ENCODE data around the gene DNAJC4. TPM values are rescaled to one million over a fixed set of nuclear protein-coding genes. Genes with fewer than 3 reads are reported as not detected.
A peak's percentile ranks its signal among the peaks of the same experiment; 100 is the strongest.

DNAJC4 gene
- total and polyA plus RNA-seq, 9 of the 15 experiments (the other 6 are each of a cell fraction or from before 2014, with no cell fraction given), result 4.0 to 32.6 (median 19.9) TPM

DNA sequence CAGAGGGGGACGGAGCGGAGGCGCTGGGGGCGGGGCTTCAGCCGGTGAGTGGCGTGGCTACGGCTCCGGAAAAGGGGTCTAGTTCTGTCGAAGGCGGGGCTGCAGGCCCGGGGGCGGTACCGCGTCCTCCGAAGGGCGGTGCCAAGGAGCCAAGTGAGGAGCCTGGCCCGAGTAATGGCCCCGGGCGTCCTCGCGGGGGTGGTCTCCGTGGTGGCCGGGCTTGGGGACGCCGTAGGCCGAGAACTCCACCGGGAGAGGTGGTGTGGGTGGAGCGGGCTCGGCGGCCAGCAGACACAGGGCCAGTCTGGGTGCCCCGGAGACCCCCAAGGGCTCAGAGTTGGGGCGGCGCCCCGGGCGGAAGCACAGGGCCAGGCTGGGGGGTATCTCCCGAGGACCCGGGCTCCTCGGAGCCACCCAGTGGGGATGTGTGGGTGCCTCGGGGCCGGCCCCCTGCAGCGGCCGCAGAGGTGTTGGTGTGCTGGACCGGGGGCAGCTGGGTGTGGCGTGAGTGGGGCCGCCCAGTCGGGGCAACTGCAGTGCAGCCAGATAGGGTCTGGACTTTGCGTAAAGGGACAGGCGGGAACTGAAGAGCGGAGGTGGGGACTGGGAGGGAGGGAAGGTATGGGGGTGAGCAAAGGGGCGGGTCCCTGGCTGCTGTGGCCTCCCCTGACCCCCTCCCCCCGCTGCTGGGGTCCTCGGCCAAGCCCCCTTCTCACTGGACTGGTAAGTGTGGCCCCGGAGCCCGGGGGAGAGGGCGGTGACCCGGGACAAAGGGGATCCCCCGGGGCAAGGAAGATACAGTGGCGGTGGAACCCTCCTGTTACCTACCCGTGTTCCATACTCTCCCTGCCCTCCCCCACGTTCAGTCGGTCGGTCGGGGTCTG is 11.4 kb downstream of the DNAJC4 start (continued):
- TF ChIP-seq, protein P1, sequence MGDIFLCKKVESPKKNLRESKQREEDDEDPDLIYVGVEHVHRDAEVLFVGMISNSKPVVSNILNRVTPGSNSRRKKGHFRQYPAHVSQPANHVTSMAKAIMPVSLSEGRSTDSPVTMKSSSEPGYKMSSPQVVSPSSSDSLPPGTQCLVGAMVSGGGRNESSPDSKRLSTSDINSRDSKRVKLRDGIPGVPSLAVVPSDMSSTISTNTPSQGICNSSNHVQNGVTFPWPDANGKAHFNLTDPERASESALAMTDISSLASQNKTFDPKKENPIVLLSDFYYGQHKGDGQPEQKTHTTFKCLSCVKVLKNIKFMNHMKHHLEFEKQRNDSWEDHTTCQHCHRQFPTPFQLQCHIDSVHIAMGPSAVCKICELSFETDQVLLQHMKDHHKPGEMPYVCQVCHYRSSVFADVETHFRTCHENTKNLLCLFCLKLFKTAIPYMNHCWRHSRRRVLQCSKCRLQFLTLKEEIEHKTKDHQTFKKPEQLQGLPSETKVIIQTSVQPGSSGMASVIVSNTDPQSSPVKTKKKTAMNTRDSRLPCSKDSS (IDR thresholded peaks at IDR 0.05; ENCODE audit: low read depth, partially characterized antibody), result no peak
- TF ChIP-seq, protein P2, sequence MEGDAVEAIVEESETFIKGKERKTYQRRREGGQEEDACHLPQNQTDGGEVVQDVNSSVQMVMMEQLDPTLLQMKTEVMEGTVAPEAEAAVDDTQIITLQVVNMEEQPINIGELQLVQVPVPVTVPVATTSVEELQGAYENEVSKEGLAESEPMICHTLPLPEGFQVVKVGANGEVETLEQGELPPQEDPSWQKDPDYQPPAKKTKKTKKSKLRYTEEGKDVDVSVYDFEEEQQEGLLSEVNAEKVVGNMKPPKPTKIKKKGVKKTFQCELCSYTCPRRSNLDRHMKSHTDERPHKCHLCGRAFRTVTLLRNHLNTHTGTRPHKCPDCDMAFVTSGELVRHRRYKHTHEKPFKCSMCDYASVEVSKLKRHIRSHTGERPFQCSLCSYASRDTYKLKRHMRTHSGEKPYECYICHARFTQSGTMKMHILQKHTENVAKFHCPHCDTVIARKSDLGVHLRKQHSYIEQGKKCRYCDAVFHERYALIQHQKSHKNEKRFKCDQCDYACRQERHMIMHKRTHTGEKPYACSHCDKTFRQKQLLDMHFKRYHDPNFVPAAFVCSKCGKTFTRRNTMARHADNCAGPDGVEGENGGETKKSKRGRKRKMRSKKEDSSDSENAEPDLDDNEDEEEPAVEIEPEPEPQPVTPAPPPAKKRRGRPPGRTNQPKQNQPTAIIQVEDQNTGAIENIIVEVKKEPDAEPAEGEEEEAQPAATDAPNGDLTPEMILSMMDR (IDR thresholded peaks at IDR 0.05 in 2 of 3, conservative IDR thresholded peaks at IDR 0.05 in 1 of 3; ENCODE audit: insufficient read depth in 2 of 3, low read depth in 1 of 3, low read length in 3 of 3), result 0 out of 6 replicates have a peak, but pooled peaks of 2 of the 3 experiments have one; percentile 0 to 10
- TF ChIP-seq FOXK2 (conservative IDR thresholded peaks at IDR 0.05 in 1 of 2, IDR thresholded peaks at IDR 0.05 in 1 of 2; ENCODE audit: low read depth in 2 of 2) (no peak), ZNF282 (CRISPR knock-in tag; IDR thresholded peaks at IDR 0.05) (no peak), KLF16 (IDR thresholded peaks at IDR 0.05) (no peak), HNRNPUL1 (IDR thresholded peaks at IDR 0.05; ENCODE audit: low read length) (no peak), KDM1A (IDR thresholded peaks at IDR 0.05) (peak in 1 of 2 experiments; percentile 79; a peak in 2 of 4 replicates), ZNF274 (IDR thresholded peaks at IDR 0.05; ENCODE audit: borderline replicate concordance, low read depth, low read length) (no peak), KLF1 (tag; IDR thresholded peaks at IDR 0.05) (peak; percentile 38; the same call in 1 of the 2 replicates), RBFOX2 (IDR thresholded peaks at IDR 0.05; ENCODE audit: low read depth, low read length) (peak; percentile 61), POLR2A (conservative IDR thresholded peaks at IDR 0.05) (peak; percentile 91), ESRRB (CRISPR knock-in tag; IDR thresholded peaks at IDR 0.05; ENCODE audit: borderline replicate concordance) (0 out of 2 replicates have a peak, but pooled peaks have one; percentile 70)
- TF ChIP-seq, protein P3, sequence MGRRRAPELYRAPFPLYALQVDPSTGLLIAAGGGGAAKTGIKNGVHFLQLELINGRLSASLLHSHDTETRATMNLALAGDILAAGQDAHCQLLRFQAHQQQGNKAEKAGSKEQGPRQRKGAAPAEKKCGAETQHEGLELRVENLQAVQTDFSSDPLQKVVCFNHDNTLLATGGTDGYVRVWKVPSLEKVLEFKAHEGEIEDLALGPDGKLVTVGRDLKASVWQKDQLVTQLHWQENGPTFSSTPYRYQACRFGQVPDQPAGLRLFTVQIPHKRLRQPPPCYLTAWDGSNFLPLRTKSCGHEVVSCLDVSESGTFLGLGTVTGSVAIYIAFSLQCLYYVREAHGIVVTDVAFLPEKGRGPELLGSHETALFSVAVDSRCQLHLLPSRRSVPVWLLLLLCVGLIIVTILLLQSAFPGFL (CRISPR knock-in tag; IDR thresholded peaks at IDR 0.05), result no peak
- TF ChIP-seq, protein P4, sequence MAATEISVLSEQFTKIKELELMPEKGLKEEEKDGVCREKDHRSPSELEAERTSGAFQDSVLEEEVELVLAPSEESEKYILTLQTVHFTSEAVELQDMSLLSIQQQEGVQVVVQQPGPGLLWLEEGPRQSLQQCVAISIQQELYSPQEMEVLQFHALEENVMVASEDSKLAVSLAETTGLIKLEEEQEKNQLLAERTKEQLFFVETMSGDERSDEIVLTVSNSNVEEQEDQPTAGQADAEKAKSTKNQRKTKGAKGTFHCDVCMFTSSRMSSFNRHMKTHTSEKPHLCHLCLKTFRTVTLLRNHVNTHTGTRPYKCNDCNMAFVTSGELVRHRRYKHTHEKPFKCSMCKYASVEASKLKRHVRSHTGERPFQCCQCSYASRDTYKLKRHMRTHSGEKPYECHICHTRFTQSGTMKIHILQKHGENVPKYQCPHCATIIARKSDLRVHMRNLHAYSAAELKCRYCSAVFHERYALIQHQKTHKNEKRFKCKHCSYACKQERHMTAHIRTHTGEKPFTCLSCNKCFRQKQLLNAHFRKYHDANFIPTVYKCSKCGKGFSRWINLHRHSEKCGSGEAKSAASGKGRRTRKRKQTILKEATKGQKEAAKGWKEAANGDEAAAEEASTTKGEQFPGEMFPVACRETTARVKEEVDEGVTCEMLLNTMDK (IDR thresholded peaks at IDR 0.05; ENCODE audit: borderline replicate concordance, insufficient read depth, low read depth, low read length, poor library complexity, severe bottlenecking), result no peak
- TF ChIP-seq, protein P5, sequence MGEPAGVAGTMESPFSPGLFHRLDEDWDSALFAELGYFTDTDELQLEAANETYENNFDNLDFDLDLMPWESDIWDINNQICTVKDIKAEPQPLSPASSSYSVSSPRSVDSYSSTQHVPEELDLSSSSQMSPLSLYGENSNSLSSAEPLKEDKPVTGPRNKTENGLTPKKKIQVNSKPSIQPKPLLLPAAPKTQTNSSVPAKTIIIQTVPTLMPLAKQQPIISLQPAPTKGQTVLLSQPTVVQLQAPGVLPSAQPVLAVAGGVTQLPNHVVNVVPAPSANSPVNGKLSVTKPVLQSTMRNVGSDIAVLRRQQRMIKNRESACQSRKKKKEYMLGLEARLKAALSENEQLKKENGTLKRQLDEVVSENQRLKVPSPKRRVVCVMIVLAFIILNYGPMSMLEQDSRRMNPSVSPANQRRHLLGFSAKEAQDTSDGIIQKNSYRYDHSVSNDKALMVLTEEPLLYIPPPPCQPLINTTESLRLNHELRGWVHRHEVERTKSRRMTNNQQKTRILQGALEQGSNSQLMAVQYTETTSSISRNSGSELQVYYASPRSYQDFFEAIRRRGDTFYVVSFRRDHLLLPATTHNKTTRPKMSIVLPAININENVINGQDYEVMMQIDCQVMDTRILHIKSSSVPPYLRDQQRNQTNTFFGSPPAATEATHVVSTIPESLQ (CRISPR knock-in tag; IDR thresholded peaks at IDR 0.05), result no peak
- TF ChIP-seq, protein P6, sequence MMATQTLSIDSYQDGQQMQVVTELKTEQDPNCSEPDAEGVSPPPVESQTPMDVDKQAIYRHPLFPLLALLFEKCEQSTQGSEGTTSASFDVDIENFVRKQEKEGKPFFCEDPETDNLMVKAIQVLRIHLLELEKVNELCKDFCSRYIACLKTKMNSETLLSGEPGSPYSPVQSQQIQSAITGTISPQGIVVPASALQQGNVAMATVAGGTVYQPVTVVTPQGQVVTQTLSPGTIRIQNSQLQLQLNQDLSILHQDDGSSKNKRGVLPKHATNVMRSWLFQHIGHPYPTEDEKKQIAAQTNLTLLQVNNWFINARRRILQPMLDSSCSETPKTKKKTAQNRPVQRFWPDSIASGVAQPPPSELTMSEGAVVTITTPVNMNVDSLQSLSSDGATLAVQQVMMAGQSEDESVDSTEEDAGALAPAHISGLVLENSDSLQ (IDR thresholded peaks at IDR 0.05), result peak; percentile 98
